ENCODE data around the gene SAP30. TPM values are rescaled to one million over a fixed set of nuclear protein-coding genes. Genes with fewer than 3 reads are reported as not detected.

The SAP30 gene
- total RNA-seq, 1 donor = 25.3 TPM

GRCh38 chr4:173367285-173367684 is 3.5 kb upstream of the SAP30 start:
- no peak overlapping the region for H3K4me2 ChIP-seq (ENCODE audit: insufficient read depth, low read length)
- DNase-seq (ENCODE audit: insufficient read length, low spot score, missing footprints) = peak; percentile 23
- no peaks in the 10 kb centered on the region for H3K36me3 ChIP-seq (ENCODE audit: insufficient read depth, low read length)
- peaks cover 6% of the 10 kb centered on the region for H3K4me1 ChIP-seq (ENCODE audit: insufficient read depth, low read length)
- H2AFZ ChIP-seq (ENCODE audit: low read length) = peak overlapping the region; percentile 7
- H4K20me1 ChIP-seq (ENCODE audit: insufficient read depth, low read length) = no peaks in the 10 kb centered on the region
- no peaks in the 10 kb centered on the region for H3K9me3 ChIP-seq (ENCODE audit: low read depth, low read length)
- peaks cover 11% of the 10 kb centered on the region for H3K79me2 ChIP-seq (ENCODE audit: insufficient read depth, low read length)
- no peaks in the 10 kb centered on the region for H3K27me3 ChIP-seq (ENCODE audit: insufficient read depth, low read length)
- no peak overlapping the region for H3K27ac ChIP-seq (ENCODE audit: low read depth, low read length)
- no peak overlapping the region for H3K4me3 ChIP-seq (ENCODE audit: insufficient read depth, low read length)
- TF ChIP-seq CTCF (IDR thresholded peaks at IDR 0.05; ENCODE audit: extremely low read depth, low read depth, low read length) = no peak

DNA sequence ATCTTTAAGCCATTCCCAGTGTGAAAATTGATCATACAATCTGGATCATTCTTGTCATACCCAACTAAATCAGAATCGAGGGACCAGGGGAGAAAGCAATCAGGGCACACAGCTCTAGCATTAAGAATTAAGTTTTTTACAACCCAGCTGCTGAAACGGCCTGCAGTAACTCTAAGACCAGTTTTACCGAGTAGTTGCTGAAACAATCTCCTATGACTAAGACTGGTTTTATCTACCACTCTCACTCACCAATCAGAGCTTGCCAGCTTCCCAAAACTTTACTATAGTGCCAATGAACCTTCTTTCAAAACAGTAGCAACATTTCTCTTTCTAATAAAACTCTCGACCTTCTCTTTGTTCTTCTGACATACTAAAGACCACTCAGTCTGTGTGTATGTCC is 2.8 kb upstream of the SAP30 start:
- DNase-seq (ENCODE audit: insufficient read length, low spot score, missing footprints) = peak; percentile 83
- Histone ChIP-seq H3K27me3 (ENCODE audit: insufficient read depth, low read length) (no peaks in the 10 kb centered on the region), H3K79me2 (ENCODE audit: insufficient read depth, low read length) (peaks cover 17% of the 10 kb centered on the region), H3K27ac (ENCODE audit: low read depth, low read length) (no peak overlapping the region), H3K9me3 (ENCODE audit: low read depth, low read length) (no peaks in the 10 kb centered on the region), H3K4me2 (ENCODE audit: insufficient read depth, low read length) (peak overlapping the region; percentile 48), H4K20me1 (ENCODE audit: insufficient read depth, low read length) (no peaks in the 10 kb centered on the region), H2AFZ (ENCODE audit: low read length) (peak overlapping the region; percentile 78), H3K4me3 (ENCODE audit: insufficient read depth, low read length) (no peak overlapping the region), H3K36me3 (ENCODE audit: insufficient read depth, low read length) (no peaks in the 10 kb centered on the region), H3K4me1 (ENCODE audit: insufficient read depth, low read length) (peaks cover 6% of the 10 kb centered on the region)
- TF ChIP-seq CTCF (IDR thresholded peaks at IDR 0.05; ENCODE audit: extremely low read depth, low read depth, low read length) = no peak

- peak; percentile 80 for DNase-seq (ENCODE audit: insufficient read length, low spot score, missing footprints)
Observed at GRCh38 chr4:173370130-173370476, 651 bp upstream of the SAP30 start.

More at GRCh38 chr4:173370130-173370476, 651 bp upstream of the SAP30 start:
- Histone ChIP-seq H3K27me3 (ENCODE audit: insufficient read depth, low read length) (no peaks in the 10 kb centered on the region), H2AFZ (ENCODE audit: low read length) (peak overlapping the region; percentile 88), H3K9me3 (ENCODE audit: low read depth, low read length) (no peaks in the 10 kb centered on the region), H3K36me3 (ENCODE audit: insufficient read depth, low read length) (no peaks in the 10 kb centered on the region), H4K20me1 (ENCODE audit: insufficient read depth, low read length) (peaks cover 4% of the 10 kb centered on the region), H3K4me2 (ENCODE audit: insufficient read depth, low read length) (peak overlapping the region; percentile 100), H3K79me2 (ENCODE audit: insufficient read depth, low read length) (peaks cover 34% of the 10 kb centered on the region), H3K4me1 (ENCODE audit: insufficient read depth, low read length) (peaks cover 12% of the 10 kb centered on the region), H3K4me3 (ENCODE audit: insufficient read depth, low read length) (peak overlapping the region; percentile 81), H3K27ac (ENCODE audit: low read depth, low read length) (peak overlapping the region; percentile 90)
- no peak for TF ChIP-seq CTCF (IDR thresholded peaks at IDR 0.05; ENCODE audit: extremely low read depth, low read depth, low read length)
